Memory B cell (primary cell): Measurements from ENCODE around the gene PDE4D.
"Not testable (repeated sequence)": the region's sequence is repeated elsewhere in the genome, so short reads cannot be mapped to it uniquely, and the experiment has no call there.

ENCODE experiments used
- ATAC-seq: fragments of 150-1000 bp; cut with Tn5 transposase; 2 replicates; pipeline ENCODE4 v1.10.0; 2021; ENCODE audit warnings: low read depth, mild to moderate bottlenecking, moderate library complexity
- DNase-seq, 2 donors: peaks; one replicate each; pipeline ENCODE4 v3.0.0; 2022; ENCODE audit warnings: low spot score in 2 of 2
- H3K27ac Mint-ChIP-seq: one replicate; pipeline ENCODE4 v1.8.0; 2022; ENCODE audit warnings: mild to moderate bottlenecking, moderate library complexity, mixed read lengths
- H3K27me3 Mint-ChIP-seq: one replicate; pipeline ENCODE4 v1.8.0; 2022; ENCODE audit warnings: mixed read lengths
- H3K36me3 Mint-ChIP-seq: one replicate; pipeline ENCODE4 v1.8.0; 2022; ENCODE audit warnings: mild to moderate bottlenecking, mixed read lengths
- H3K4me1 Mint-ChIP-seq: one replicate; pipeline ENCODE4 v1.8.0; 2022; ENCODE audit warnings: mixed read lengths
- H3K4me3 Mint-ChIP-seq: one replicate; pipeline ENCODE4 v1.8.0; 2022; ENCODE audit warnings: mild to moderate bottlenecking, moderate library complexity, mixed read lengths
- H3K9me3 Mint-ChIP-seq: one replicate; pipeline ENCODE4 v1.8.0; 2022; ENCODE audit warnings: mixed read lengths

Gene PDE4D

GRCh38 chr5:59005934-59006701, 887.4 kb downstream of the PDE4D start:
- no peaks in the 10 kb centered on the region for H3K4me1 Mint-ChIP-seq
- H3K27ac Mint-ChIP-seq = no peak overlapping the region
- H3K36me3 Mint-ChIP-seq = no peaks in the 10 kb centered on the region
- DNase-seq = no peak
- ATAC-seq = no peak
- no peaks in the 10 kb centered on the region for H3K27me3 Mint-ChIP-seq
- H3K9me3 Mint-ChIP-seq = no peaks in the 10 kb centered on the region
- no peak overlapping the region for H3K4me3 Mint-ChIP-seq

DNA sequence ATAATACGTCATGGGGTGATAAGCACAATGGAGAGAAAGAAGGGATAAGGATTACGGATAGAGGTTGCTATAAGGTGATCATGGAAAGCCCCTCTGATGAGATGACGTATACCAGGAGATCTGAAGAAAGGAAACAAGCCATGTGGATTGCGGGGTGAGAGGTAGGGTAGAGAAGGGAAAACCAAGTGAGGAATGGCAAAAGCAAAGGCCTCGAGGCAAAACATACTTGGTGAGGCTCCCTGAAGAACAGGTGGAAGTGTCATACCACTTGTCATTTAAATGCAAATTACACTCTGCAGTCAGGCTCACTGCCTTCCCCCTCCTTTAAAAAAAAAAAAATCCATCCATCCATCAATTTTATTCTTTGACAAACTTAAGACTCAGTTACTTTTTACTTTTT, 889.9 kb downstream of the PDE4D start:
- ATAC-seq (no peak), DNase-seq (no peak)
- H3K4me3 Mint-ChIP-seq = no peak overlapping the region
- no peaks in the 10 kb centered on the region for H3K4me1 Mint-ChIP-seq
- no peak overlapping the region for H3K27ac Mint-ChIP-seq
- H3K9me3 Mint-ChIP-seq = no peaks in the 10 kb centered on the region
- H3K27me3 Mint-ChIP-seq = no peaks in the 10 kb centered on the region
- H3K36me3 Mint-ChIP-seq = no peaks in the 10 kb centered on the region

GRCh38 chr5:59003124-59003523, 890.4 kb downstream of the PDE4D start:
- no peak overlapping the region for H3K27ac Mint-ChIP-seq
- H3K4me3 Mint-ChIP-seq = no peak overlapping the region
- H3K27me3 Mint-ChIP-seq = no peaks in the 10 kb centered on the region
- ATAC-seq (no peak), DNase-seq (no peak)
- no peaks in the 10 kb centered on the region for H3K36me3 Mint-ChIP-seq
- no peaks in the 10 kb centered on the region for H3K9me3 Mint-ChIP-seq
- no peaks in the 10 kb centered on the region for H3K4me1 Mint-ChIP-seq

GRCh38 chr5:59002162-59002825, 891.2 kb downstream of the PDE4D start:
- no peaks in the 10 kb centered on the region for H3K4me1 Mint-ChIP-seq
- ATAC-seq = no peak
- H3K36me3 Mint-ChIP-seq = no peaks in the 10 kb centered on the region
- no peak for DNase-seq
- no peaks in the 10 kb centered on the region for H3K9me3 Mint-ChIP-seq
- no peaks in the 10 kb centered on the region for H3K27me3 Mint-ChIP-seq
- H3K4me3 Mint-ChIP-seq = no peak overlapping the region
- H3K27ac Mint-ChIP-seq = no peak overlapping the region

- Mint-ChIP-seq H3K27me3 (no peaks in the 10 kb centered on the region), H3K4me3 (no peak overlapping the region), H3K27ac (no peak overlapping the region), H3K4me1 (no peaks in the 10 kb centered on the region), H3K36me3 (no peaks in the 10 kb centered on the region), H3K9me3 (no peaks in the 10 kb centered on the region)
- ATAC-seq (no peak), DNase-seq (no peak)
These were observed 891.8 kb downstream of the PDE4D start for GRCh38 chr5:59001716-59002115.

DNA sequence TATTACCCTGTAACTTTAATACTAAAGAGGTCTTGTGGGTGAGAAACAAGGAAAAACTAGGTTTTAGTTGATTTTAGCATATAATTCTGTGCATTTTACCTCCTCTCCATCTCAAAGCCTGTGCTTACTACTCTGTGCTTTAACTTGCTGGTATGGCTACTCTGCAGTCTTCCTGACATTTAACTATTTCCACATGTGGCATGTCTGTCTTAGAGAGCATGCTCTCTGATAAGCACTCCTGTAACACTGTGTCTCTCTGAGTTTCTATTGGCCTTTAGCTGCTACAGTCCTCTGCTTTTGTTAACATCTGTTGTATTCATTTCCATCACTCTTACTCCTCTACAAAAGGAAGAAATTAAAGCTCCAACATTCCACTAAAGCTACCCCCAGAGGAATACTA, 892.4 kb downstream of the PDE4D start:
- no peak overlapping the region for H3K27ac Mint-ChIP-seq
- ATAC-seq (no peak), DNase-seq (no peak)
- no peak overlapping the region for H3K4me3 Mint-ChIP-seq
- no peaks in the 10 kb centered on the region for H3K36me3 Mint-ChIP-seq
- H3K4me1 Mint-ChIP-seq = no peaks in the 10 kb centered on the region
- no peaks in the 10 kb centered on the region for H3K9me3 Mint-ChIP-seq
- H3K27me3 Mint-ChIP-seq = no peaks in the 10 kb centered on the region

DNA sequence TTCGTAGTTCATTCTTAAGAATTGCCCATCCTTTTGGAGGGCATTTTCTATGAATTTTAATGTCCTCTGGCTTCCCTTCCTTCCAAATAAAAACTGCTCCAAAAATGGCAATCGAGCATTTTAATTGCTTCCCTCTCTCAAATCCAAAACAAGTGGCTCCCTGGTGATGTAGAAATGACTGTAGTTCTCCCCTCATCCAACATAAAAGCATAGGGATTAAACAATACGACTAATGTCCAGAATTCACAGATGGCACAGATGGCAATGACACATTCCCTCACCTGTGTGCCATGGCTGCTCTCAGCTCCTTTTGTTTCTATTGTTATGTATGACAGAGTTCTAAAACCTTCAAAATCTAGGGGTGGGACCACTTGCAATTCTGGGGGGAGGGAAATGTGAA, 893.3 kb downstream of the PDE4D start:
- Mint-ChIP-seq H3K36me3 (no peaks in the 10 kb centered on the region), H3K9me3 (peaks cover 2% of the 10 kb centered on the region), H3K27me3 (no peaks in the 10 kb centered on the region), H3K27ac (no peak overlapping the region), H3K4me1 (no peaks in the 10 kb centered on the region), H3K4me3 (no peak overlapping the region)
- ATAC-seq (no peak), DNase-seq (no peak)

GRCh38 chr5:58999804-59000203, 893.7 kb downstream of the PDE4D start:
- no peaks in the 10 kb centered on the region for H3K27me3 Mint-ChIP-seq
- no peak overlapping the region for H3K27ac Mint-ChIP-seq
- H3K36me3 Mint-ChIP-seq = no peaks in the 10 kb centered on the region
- no peaks in the 10 kb centered on the region for H3K4me1 Mint-ChIP-seq
- DNase-seq = no peak
- peaks cover 2% of the 10 kb centered on the region for H3K9me3 Mint-ChIP-seq
- no peak overlapping the region for H3K4me3 Mint-ChIP-seq
- ATAC-seq = no peak

- no peaks in the 10 kb centered on the region for H3K36me3 Mint-ChIP-seq
- ATAC-seq = no peak
- H3K4me3 Mint-ChIP-seq = no peak overlapping the region
- no peaks in the 10 kb centered on the region for H3K27me3 Mint-ChIP-seq
- no peak overlapping the region for H3K27ac Mint-ChIP-seq
- no peak for DNase-seq
- H3K4me1 Mint-ChIP-seq = no peaks in the 10 kb centered on the region
- H3K9me3 Mint-ChIP-seq = peaks cover 2% of the 10 kb centered on the region
These were observed 895.0 kb downstream of the PDE4D start for GRCh38 chr5:58998544-58998943.

DNA sequence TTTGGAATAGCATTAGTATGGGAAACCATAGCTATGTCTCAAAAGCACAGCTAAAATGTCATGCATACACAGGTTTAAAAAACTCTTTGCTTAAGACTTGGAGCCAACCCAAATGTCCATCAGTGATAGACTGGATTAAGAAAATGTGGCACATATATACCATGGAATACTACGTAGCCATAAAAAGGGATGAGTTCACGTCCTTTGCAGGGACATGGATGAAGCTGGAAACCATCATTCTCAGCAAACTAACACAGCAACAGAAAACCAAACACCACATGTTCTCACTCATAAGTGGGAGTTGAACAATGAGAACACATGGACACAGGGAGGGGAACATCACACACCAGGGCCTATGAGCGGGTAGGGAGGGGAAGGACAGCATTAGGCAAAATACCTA, 897.7 kb downstream of the PDE4D start:
- not testable (repeated sequence) for DNase-seq, H3K4me1 Mint-ChIP-seq, H3K27me3 Mint-ChIP-seq, H3K27ac Mint-ChIP-seq, H3K4me3 Mint-ChIP-seq, H3K9me3 Mint-ChIP-seq, H3K36me3 Mint-ChIP-seq, ATAC-seq

DNA sequence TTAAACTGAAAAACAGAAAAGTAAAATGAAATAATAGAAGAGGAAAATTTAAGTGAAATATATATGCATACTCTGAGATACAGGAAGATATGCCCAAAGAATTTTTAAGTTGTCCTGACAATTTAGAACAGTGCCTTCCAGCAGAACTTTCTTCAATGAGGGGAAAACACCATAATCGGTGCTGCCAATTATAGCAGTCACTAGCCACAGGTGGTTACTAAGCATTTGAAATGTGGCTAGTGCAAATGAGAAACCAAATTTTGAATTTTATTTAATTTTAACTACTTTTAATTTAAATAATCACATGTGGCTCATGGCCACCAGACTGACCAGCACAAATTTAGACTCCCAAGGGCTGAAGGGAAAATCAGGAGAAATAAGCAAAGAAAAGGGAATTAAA, 900.1 kb downstream of the PDE4D start:
- no peak for ATAC-seq
- Mint-ChIP-seq H3K9me3 (peaks cover 2% of the 10 kb centered on the region), H3K36me3 (no peaks in the 10 kb centered on the region), H3K4me3 (no peak overlapping the region), H3K4me1 (no peaks in the 10 kb centered on the region), H3K27ac (no peak overlapping the region), H3K27me3 (no peaks in the 10 kb centered on the region)
- DNase-seq = no peak

DNA sequence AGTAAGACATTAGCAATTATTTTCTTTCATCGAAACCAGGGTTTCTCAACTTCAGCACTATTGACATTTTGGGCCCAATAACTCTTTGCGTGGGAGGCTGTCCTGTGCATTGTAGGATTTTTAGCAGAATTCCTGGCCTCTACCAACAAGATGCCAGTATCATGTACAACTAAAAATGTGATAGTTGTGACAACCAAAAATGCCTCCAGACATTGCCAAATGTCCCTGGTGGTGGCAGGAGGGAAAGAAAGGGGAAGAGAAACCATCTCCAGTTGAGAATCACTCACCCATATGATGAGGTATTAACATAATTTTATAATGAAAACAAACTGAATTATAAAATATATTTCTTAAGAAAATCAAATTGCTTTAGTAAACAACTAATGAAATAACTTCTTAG, 904.6 kb downstream of the PDE4D start:
- H3K4me1 Mint-ChIP-seq = no peaks in the 10 kb centered on the region
- no peaks in the 10 kb centered on the region for H3K36me3 Mint-ChIP-seq
- no peaks in the 10 kb centered on the region for H3K9me3 Mint-ChIP-seq
- no peaks in the 10 kb centered on the region for H3K27me3 Mint-ChIP-seq
- no peak overlapping the region for H3K4me3 Mint-ChIP-seq
- no peak overlapping the region for H3K27ac Mint-ChIP-seq
- no peak for ATAC-seq
- no peak for DNase-seq

- ATAC-seq (no peak), DNase-seq (no peak)
- Mint-ChIP-seq H3K36me3 (no peaks in the 10 kb centered on the region), H3K27ac (no peak overlapping the region), H3K27me3 (no peaks in the 10 kb centered on the region), H3K9me3 (no peaks in the 10 kb centered on the region), H3K4me3 (no peak overlapping the region), H3K4me1 (no peaks in the 10 kb centered on the region)
These were observed 906.3 kb downstream of the PDE4D start for GRCh38 chr5:58987193-58987592.

GRCh38 chr5:58986281-58986680, 907.2 kb downstream of the PDE4D start:
- no peak overlapping the region for H3K27ac Mint-ChIP-seq

DNA sequence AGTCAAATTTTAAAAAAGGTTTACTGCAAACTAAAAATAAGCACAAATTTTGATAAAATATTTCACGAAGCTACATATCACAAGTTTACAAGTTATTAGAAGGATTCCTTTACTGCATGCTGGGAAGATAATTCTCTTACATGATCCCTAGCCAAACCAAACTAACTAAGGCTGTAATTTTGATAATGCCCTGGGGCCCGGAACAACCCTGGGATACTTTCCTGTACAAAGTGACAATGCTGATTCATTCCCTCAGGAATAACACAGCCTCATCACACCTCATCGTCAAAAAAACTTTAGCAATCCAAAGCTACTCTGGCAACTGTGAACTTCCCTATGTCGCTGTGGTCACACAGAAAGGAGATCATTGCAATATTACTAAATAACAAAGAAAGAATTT, 907.8 kb downstream of the PDE4D start:
- no peak overlapping the region for H3K4me3 Mint-ChIP-seq
- ATAC-seq = no peak
- peaks cover 2% of the 10 kb centered on the region for H3K36me3 Mint-ChIP-seq
- H3K9me3 Mint-ChIP-seq = no peaks in the 10 kb centered on the region
- no peak for DNase-seq
- no peaks in the 10 kb centered on the region for H3K4me1 Mint-ChIP-seq
- H3K27ac Mint-ChIP-seq = no peak overlapping the region
- no peaks in the 10 kb centered on the region for H3K27me3 Mint-ChIP-seq

More at GRCh38 chr5:58986281-58986680, 907.2 kb downstream of the PDE4D start:
- ATAC-seq (no peak), DNase-seq (no peak)
- H3K4me1 Mint-ChIP-seq = no peaks in the 10 kb centered on the region
- no peaks in the 10 kb centered on the region for H3K9me3 Mint-ChIP-seq
- H3K36me3 Mint-ChIP-seq = peaks cover 2% of the 10 kb centered on the region
- no peaks in the 10 kb centered on the region for H3K27me3 Mint-ChIP-seq
- H3K4me3 Mint-ChIP-seq = no peak overlapping the region
